K562 (cell line): ENCODE results near the gene GPR55. TPM values are rescaled to one million over a fixed set of nuclear protein-coding genes. Genes with fewer than 3 reads are reported as not detected.

ENCODE experiments used
- ARID3B ChIP-seq: fragments of 250-450 bp; sonication (Bioruptor Pico); IDR thresholded peaks from 2 replicates; pipeline ENCODE4 v1.4.0; 2020; ENCODE audit warnings: borderline replicate concordance
- ATF7 ChIP-seq: fragments of 450-650 bp; IDR thresholded peaks from 2 replicates; pipeline ENCODE4 v1.7.1; 2014; ENCODE audit warnings: mild to moderate bottlenecking, moderate library complexity
- BHLHE40 ChIP-seq: IDR thresholded peaks from 2 replicates; pipeline ENCODE4 v1.6.1; 2011; ENCODE audit warnings: low read length, improper control_type of control experiment
- CREM ChIP-seq: IDR thresholded peaks from 2 replicates; pipeline ENCODE4 v1.6.1; 2014; ENCODE audit warnings: antibody characterized with exemption, low read depth
- DMBX1 ChIP-seq: fragments of 250-450 bp; sonication (Bioruptor Pico); IDR thresholded peaks from 2 replicates; pipeline ENCODE4 v1.8.0; 2022; ENCODE audit warnings: inconsistent platforms, mild to moderate bottlenecking, moderate library complexity, borderline replicate concordance
- EGR1 ChIP-seq: fragments of 450-650 bp; conservative IDR thresholded peaks from 2 replicates; pipeline ENCODE4 v1.6.1; 2017; ENCODE audit warnings: mild to moderate bottlenecking
- EHMT2 ChIP-seq: fragments of 450-650 bp; IDR thresholded peaks from 2 replicates; pipeline ENCODE4 v1.6.1; 2018; ENCODE audit warnings: antibody characterized with exemption
- EP300 ChIP-seq: IDR thresholded peaks from 2 replicates; pipeline ENCODE4 v1.6.1; 2012; ENCODE audit warnings: low read length, improper control_type of control experiment
- ETV1 ChIP-seq: fragments of 450-650 bp; conservative IDR thresholded peaks from 2 replicates; pipeline ENCODE4 v1.6.1; 2016; ENCODE audit warnings: missing genetic modification characterization, control low read depth, low read depth, missing compliant biosample characterization
- HDAC2 ChIP-seq: fragments of 450-650 bp; IDR thresholded peaks from 2 replicates; pipeline ENCODE4 v1.6.1; 2016; ENCODE audit warnings: mild to moderate bottlenecking
- HMGN3 ChIP-seq: IDR thresholded peaks from 2 replicates; pipeline ENCODE4 v1.6.1; 2011; ENCODE audit warnings: borderline replicate concordance, low read depth, mild to moderate bottlenecking, mixed read lengths, low read length; ENCODE audit not compliant: insufficient read length; ENCODE audit errors: extremely low read depth
- MAFF ChIP-seq: IDR thresholded peaks from 2 replicates; pipeline ENCODE4 v1.6.1; 2012; ENCODE audit warnings: low read length, improper control_type of control experiment
- MAFG ChIP-seq: fragments of 450-650 bp; conservative IDR thresholded peaks from 2 replicates; pipeline ENCODE4 v1.6.1; 2016; ENCODE audit warnings: missing genetic modification characterization, missing compliant biosample characterization
- NCOR1 ChIP-seq: fragments of 450-650 bp; IDR thresholded peaks from 2 replicates; pipeline ENCODE4 v1.6.1; 2016; ENCODE audit warnings: mild to moderate bottlenecking, moderate library complexity
- RNF2 ChIP-seq: sonication (generic); IDR thresholded peaks from 2 replicates; pipeline ENCODE4 v1.6.1; 2016
- SMARCE1 ChIP-seq: fragments of 450-650 bp; IDR thresholded peaks from 2 replicates; pipeline ENCODE4 v1.7.1; 2016; ENCODE audit warnings: mild to moderate bottlenecking
- TAF9B ChIP-seq: fragments of 450-650 bp; IDR thresholded peaks from 2 replicates; pipeline ENCODE4 v1.6.1; 2018; ENCODE audit warnings: mild to moderate bottlenecking; ENCODE audit not compliant: partially characterized antibody
- TFAP4 ChIP-seq: sonication (generic); formaldehyde crosslinking; IDR thresholded peaks from 2 replicates; pipeline ENCODE4 v1.8.0; 2022; ENCODE audit warnings: missing genetic modification reagents, mild to moderate bottlenecking, moderate library complexity, borderline replicate concordance
- TRIM24 ChIP-seq, 2 experiments: fragments of 450-650 bp; IDR thresholded peaks; 2 replicates each; pipeline ENCODE4 v1.6.1; 2016
- UBTF ChIP-seq, 2 experiments: IDR thresholded peaks; 2 replicates each; pipeline ENCODE4 v1.6.1; 2012; ENCODE audit warnings: improper control_type of control experiment in 2 of 2, low read depth in 2 of 2, low read length in 2 of 2, borderline replicate concordance in 1 of 2
- polyA plus RNA-seq, 8 experiments: library from polyadenylated mRNA; depleted of rRNA in 4 of 8; stranded (reverse) in 5 of 8; unstranded in 3 of 8; fragments of >200 nt; fragmentation: Nextera tagmentation in 2 of 8; fragmentation: Illumina TruSeq in 1 of 8; extraction: Ambion mirVana in 2 of 8; extraction: Trizol in 1 of 8; gene quantifications; 2 replicates each; pipeline versions ENCODE4 v1.2.1 to v1.2.3, GENCODE V29; 2011 to 2014; ENCODE audit warnings: inconsistent platforms in 1 of 8, missing spikeins in 1 of 8
- total RNA-seq, 7 experiments: library from RNA; depleted of rRNA in 6 of 7; stranded (reverse); fragments of >200 nt in 6 of 7; fragmentation: Illumina TruSeq in 2 of 7; extraction: Trizol in 2 of 7; gene quantifications; 2 replicates each; pipeline versions ENCODE4 v1.2.1 to v1.2.3, GENCODE V29; 2011 to 2021; ENCODE audit warnings: low replicate concordance in 1 of 7
- TF ChIP-seq, protein P1 (sequence below): fragments of 450-650 bp; IDR thresholded peaks from 2 replicates; pipeline ENCODE4 v1.6.1; 2018; ENCODE audit not compliant: partially characterized antibody

Gene GPR55
- total and polyA plus RNA-seq, 9 of the 15 experiments (the other 6 are each of a cell fraction or from before 2014, with no cell fraction given): 0.11 to 0.49 (median 0.27) TPM

- TF ChIP-seq BHLHE40 (peak; percentile 74), CREM (peak; percentile 39; the same call in 1 of the 2 replicates), ATF7 (peak; percentile 37; the same call in 1 of the 2 replicates), MAFG (tag) (peak; percentile 83), EGR1 (peak; percentile 31; the same call in 1 of the 2 replicates), ARID3B (CRISPR knock-in tag) (no peak), TRIM24 (IDR thresholded peaks at IDR 0.05) (0 out of 4 replicates have a peak, but pooled peaks of 1 of the 2 experiments have one; percentile 28), EP300 (peak; percentile 84), RNF2 (peak; percentile 70; the same call in 1 of the 2 replicates), SMARCE1 (peak; percentile 86), UBTF (IDR thresholded peaks at IDR 0.05; ENCODE audit: borderline replicate concordance in 1 of 2, low read depth in 2 of 2, low read length in 2 of 2) (peak in 1 of 2 experiments; percentile 57; a peak in 1 of 4 replicates), ETV1 (tag) (peak; percentile 81), EHMT2 (peak; percentile 80), HMGN3 (no peak), NCOR1 (peak; percentile 32; the same call in 1 of the 2 replicates), DMBX1 (CRISPR knock-in tag) (peak; percentile 50; the same call in 1 of the 2 replicates), TFAP4 (peak; percentile 74; the same call in 1 of the 2 replicates), HDAC2 (peak; percentile 89), TAF9B (peak; percentile 71), MAFF (peak; percentile 68; the same call in 1 of the 2 replicates)
- TF ChIP-seq, protein P1, sequence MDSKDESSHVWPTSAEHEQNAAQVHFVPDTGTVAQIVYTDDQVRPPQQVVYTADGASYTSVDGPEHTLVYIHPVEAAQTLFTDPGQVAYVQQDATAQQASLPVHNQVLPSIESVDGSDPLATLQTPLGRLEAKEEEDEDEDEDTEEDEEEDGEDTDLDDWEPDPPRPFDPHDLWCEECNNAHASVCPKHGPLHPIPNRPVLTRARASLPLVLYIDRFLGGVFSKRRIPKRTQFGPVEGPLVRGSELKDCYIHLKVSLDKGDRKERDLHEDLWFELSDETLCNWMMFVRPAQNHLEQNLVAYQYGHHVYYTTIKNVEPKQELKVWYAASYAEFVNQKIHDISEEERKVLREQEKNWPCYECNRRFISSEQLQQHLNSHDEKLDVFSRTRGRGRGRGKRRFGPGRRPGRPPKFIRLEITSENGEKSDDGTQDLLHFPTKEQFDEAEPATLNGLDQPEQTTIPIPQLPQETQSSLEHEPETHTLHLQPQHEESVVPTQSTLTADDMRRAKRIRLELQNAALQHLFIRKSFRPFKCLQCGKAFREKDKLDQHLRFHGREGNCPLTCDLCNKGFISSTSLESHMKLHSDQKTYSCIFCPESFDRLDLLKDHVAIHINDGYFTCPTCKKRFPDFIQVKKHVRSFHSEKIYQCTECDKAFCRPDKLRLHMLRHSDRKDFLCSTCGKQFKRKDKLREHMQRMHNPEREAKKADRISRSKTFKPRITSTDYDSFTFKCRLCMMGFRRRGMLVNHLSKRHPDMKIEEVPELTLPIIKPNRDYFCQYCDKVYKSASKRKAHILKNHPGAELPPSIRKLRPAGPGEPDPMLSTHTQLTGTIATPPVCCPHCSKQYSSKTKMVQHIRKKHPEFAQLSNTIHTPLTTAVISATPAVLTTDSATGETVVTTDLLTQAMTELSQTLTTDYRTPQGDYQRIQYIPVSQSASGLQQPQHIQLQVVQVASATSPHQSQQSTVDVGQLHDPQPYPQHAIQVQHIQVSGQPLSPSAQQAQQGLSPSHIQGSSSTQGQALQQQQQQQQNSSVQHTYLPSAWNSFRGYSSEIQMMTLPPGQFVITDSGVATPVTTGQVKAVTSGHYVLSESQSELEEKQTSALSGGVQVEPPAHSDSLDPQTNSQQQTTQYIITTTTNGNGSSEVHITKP: peak; percentile 81
Measured at GRCh38 chr2:230908595-230909191, 16.3 kb downstream of the GPR55 start (continued).
